ENCODE results near the gene SLC38A10.

Gene SLC38A10

DNA sequence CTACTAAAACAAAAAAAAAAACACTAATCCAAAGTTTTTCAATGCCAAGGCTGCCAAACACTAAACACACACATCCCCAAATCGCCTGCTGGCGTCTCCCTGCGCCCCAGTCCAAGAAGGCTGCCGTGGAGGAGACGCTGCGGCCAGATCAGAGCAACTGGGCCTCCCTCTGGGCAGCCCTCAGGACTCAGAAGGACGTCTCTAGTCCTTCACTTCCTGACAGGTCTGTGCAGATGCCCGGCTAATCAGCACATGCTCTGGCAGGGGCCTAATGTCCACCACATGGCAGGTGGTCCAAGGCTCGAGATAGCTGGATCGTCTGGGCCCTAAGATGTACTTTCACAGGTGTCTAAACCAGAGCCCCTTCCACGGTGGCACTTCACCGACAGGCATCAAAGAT is 2.7 kb downstream of the SLC38A10 start:
- H3K4me3 ChIP-seq (ENCODE audit: low read depth, low read length): no peak overlapping the region
- TF ChIP-seq, protein P1, sequence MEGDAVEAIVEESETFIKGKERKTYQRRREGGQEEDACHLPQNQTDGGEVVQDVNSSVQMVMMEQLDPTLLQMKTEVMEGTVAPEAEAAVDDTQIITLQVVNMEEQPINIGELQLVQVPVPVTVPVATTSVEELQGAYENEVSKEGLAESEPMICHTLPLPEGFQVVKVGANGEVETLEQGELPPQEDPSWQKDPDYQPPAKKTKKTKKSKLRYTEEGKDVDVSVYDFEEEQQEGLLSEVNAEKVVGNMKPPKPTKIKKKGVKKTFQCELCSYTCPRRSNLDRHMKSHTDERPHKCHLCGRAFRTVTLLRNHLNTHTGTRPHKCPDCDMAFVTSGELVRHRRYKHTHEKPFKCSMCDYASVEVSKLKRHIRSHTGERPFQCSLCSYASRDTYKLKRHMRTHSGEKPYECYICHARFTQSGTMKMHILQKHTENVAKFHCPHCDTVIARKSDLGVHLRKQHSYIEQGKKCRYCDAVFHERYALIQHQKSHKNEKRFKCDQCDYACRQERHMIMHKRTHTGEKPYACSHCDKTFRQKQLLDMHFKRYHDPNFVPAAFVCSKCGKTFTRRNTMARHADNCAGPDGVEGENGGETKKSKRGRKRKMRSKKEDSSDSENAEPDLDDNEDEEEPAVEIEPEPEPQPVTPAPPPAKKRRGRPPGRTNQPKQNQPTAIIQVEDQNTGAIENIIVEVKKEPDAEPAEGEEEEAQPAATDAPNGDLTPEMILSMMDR (IDR thresholded peaks at IDR 0.05; ENCODE audit: low read depth, low read length): no peak

DNA sequence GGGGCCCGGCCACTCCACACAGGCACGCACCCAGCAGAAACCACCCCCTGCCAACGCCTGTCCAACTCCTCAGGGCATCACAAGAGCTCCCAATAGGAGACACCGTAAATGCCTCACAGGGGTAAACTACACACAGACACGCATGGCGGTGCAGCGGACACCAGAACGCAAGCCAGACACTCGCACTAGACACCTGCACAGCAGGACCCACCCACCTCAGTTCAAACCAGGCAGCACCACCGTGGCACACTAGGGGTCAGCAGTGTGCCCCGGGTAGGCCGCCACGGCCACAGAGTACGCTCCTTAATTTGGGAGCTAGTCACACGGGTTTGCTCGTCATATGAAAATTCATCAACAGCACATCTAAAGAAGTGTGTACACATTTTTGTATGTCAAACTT is 3.4 kb downstream of the SLC38A10 start:
- H3K4me3 ChIP-seq (ENCODE audit: low read depth, low read length): no peak overlapping the region
- TF ChIP-seq, protein P1 (IDR thresholded peaks at IDR 0.05; ENCODE audit: low read depth, low read length): peak; percentile 71

DNA sequence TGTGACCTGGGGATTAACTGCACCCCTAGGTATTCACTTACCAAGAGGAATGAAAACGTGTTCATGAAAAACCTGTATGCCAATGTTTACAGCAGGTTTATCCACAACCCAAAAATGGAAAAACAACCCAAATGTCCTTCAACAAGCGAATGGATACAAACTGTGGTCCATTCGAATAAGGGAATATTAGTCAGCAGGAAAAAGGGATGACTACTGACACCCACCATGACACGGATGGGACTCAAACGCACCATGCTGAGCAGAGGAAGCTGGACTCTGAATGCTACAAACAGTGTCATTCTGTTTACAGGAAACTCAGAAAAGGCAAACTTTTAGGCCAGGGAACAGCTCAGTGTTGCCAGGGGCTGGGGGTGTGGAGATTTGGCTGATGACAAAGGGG is 4.9 kb downstream of the SLC38A10 start:
- H3K4me3 ChIP-seq (ENCODE audit: low read depth, low read length): no peak overlapping the region
- TF ChIP-seq, protein P1 (IDR thresholded peaks at IDR 0.05; ENCODE audit: low read depth, low read length): no peak

DNA sequence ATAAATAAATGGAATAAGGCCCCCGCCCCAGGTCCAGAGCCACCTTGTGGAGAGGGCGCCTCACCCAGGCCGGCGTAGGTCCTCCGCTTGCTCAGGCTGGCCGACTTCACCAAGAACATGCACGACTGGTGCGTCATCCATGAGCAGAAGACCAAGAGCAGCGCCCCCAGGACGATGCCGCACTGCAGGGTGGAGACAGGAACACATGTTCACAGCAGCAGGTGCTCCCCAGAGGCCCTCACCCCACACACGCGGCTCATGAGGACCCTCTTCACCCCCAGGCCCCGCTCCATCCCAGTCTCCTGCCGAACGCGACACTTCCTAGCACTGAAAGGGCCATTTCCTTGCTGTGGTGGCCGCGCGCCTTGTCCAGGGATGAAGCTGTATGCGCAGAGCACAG is 5.5 kb downstream of the SLC38A10 start:
- TF ChIP-seq, protein P1 (IDR thresholded peaks at IDR 0.05; ENCODE audit: low read depth, low read length): no peak

DNA sequence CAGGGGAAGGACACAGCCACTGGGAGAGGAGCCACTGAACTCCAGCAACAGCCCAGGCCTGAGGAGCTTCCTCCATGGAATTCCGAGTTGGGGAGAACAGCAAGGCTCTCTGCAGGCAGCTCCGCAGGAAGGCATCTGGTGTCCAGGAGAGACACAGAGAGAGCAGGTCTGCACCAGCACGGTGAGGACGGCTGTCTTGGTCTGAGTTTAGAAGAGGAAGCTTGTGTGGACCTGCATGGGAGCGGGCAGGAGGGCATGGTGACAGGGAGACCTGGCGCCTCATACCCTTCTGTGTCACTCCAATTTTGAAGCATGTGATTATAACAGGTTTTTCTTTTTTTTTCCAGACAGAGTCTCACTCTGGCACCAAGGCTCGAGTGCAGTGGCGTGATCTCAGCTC is 6.4 kb downstream of the SLC38A10 start:
- TF ChIP-seq, protein P1 (IDR thresholded peaks at IDR 0.05; ENCODE audit: low read depth, low read length): no peak
- H3K4me3 ChIP-seq (ENCODE audit: low read depth, low read length): no peak overlapping the region

More for the DNA sequence above, 5.5 kb downstream of the SLC38A10 start:
- H3K4me3 ChIP-seq (ENCODE audit: low read depth, low read length): no peak overlapping the region

DNA sequence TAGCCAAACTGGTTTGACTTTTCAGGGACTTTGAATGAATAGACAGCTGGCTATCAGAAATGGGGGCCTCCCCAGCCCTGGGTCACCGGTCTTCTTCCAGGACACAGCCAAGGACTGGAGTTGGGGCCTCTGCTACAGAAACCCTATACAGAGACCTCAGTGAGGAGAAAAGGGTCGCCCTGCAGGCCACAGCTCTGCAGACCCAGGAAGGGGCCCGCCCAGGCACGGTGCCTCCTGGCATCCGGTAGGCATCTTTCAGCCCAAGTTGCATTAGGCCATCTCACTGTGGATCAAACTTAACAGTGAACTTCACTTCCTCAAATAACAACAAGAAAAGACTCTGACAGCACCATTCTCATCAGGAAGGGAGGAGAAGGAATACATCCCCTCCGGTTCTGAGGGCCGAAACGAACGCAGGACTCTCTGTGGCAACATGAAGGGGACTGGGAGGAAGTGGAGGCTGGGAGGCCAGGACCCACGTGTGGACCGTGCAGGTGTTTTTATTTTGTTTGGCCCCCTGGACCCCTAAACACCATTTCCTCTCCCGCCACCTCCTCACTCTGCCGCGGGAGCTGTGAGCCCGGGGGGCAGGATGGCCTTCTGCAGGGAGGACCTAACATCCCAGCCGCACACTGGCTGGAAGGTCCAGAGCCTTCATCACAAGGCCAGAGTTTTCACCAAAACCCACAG is 7.2 kb downstream of the SLC38A10 start:
- TF ChIP-seq, protein P1 (IDR thresholded peaks at IDR 0.05; ENCODE audit: low read depth, low read length): no peak

DNA sequence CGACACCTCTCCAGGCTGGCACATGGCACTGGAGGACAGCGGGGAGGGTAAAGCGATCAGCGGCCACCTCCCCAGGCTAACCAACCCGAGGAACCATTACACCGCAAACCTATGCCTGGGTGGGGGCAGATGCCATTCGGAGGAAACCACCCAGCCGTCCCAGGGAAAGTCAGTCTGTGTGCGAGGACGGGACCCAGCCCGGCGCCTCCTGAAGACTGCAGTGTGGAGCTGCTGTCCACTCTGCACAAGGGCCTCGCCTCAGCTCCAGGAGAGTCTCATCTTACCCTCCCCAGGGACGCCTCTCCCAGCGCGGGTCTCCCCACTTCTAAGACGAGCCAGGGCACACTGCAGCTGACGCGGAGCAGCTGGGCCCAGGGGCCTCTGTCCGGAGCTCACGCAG is 8.0 kb downstream of the SLC38A10 start:
- TF ChIP-seq, protein P1 (IDR thresholded peaks at IDR 0.05; ENCODE audit: low read depth, low read length): no peak
- no peak overlapping the region for H3K4me3 ChIP-seq (ENCODE audit: low read depth, low read length)

More for the DNA sequence above, 7.2 kb downstream of the SLC38A10 start:
- no peak overlapping the region for H3K4me3 ChIP-seq (ENCODE audit: low read depth, low read length)

Data from WI38 (cell line).